ENCODE results near the gene KLHDC10.
"Not testable (repeated sequence)": the region's sequence is repeated elsewhere in the genome, so short reads cannot be mapped to it uniquely, and the experiment has no call there.

- not testable (repeated sequence) for TF ChIP-seq CTCF (conservative IDR thresholded peaks at IDR 0.05); EZH2 (IDR thresholded peaks at IDR 0.05; ENCODE audit: low read depth)
Observed at GRCh38 chr7:130126840-130127239, 56.5 kb downstream of the KLHDC10 start.
